Measurements from ENCODE around the gene DEDD2. TPM values are rescaled to one million over a fixed set of nuclear protein-coding genes. Genes with fewer than 3 reads are reported as not detected.

DEDD2 gene
- total and polyA plus RNA-seq, 10 of the 15 experiments (the other 5 are each of a cell fraction or from before 2014, with no cell fraction given) = 2.5 to 24.7 (median 17.6) TPM

DNA sequence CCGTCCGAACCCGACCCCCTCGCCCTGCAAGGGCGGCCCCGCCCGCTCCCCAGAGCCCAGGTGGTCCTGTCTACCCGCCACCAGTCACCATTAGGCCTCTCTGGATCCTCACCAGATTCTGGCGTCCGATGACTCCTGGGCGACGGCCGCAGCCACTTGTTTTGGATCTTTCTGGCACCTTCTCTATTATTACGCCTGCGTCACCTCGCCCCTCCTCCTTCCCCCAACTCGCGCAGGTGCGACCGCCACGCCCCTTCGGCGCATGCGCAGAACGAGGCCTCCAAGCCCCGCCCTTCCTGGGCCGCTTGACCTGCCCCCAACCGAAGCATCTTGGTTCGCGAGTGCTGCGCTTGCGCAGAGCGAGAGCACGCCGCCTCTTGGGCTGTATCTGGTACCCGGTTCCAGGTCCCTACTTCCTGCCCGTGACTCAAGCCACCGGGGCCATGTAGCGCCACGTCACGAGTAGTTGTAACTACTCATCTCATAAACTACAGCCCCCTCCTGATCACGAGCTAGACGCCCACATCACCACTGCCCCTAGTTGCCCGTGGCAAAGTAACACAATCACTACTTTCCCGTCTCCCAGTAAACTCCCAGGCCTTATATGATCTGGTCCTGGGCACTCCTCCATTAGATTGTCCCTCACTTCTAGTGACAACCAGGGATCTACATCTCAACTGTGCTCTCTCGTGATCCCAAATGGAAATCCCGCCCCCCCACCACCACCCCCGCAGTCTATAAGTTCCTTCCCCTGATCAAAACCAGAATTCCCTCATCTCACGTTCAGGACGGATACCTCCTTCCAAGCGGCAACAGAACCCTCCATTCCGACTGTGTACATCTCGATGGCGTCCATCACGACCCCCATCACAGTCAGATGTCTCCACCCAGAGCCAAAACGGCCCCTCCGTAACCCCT, at the start of gene DEDD2 (continued):
- TF ChIP-seq, protein P1, sequence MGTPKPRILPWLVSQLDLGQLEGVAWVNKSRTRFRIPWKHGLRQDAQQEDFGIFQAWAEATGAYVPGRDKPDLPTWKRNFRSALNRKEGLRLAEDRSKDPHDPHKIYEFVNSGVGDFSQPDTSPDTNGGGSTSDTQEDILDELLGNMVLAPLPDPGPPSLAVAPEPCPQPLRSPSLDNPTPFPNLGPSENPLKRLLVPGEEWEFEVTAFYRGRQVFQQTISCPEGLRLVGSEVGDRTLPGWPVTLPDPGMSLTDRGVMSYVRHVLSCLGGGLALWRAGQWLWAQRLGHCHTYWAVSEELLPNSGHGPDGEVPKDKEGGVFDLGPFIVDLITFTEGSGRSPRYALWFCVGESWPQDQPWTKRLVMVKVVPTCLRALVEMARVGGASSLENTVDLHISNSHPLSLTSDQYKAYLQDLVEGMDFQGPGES (IDR thresholded peaks at IDR 0.05) = no peak
- TF ChIP-seq LARP7 (IDR thresholded peaks at IDR 0.05) (no peak), CHD2 (IDR thresholded peaks at IDR 0.05; ENCODE audit: borderline replicate concordance, low read depth, low read length) (peak; percentile 37; the same call in 1 of the 2 replicates), POLR2A (IDR thresholded peaks at IDR 0.05; ENCODE audit: low read depth, low read length) (peak; percentile 80), ZNF207 (IDR thresholded peaks at IDR 0.05; ENCODE audit: borderline replicate concordance) (no peak), TARDBP (IDR thresholded peaks at IDR 0.05; ENCODE audit: borderline replicate concordance) (no peak), STAT3 (IDR thresholded peaks at IDR 0.05; ENCODE audit: low read depth, low read length) (no peak), RAD51 (IDR thresholded peaks at IDR 0.05) (peak; percentile 32; the same call in 1 of the 2 replicates), SRF (IDR thresholded peaks at IDR 0.05; ENCODE audit: low read depth in 2 of 2, low read length in 2 of 2) (no peak), SREBF2 (IDR thresholded peaks at IDR 0.05; ENCODE audit: low read length) (no peak), REST (IDR thresholded peaks at IDR 0.05; ENCODE audit: low read depth, low read length) (no peak)
- TF ChIP-seq, protein P2, sequence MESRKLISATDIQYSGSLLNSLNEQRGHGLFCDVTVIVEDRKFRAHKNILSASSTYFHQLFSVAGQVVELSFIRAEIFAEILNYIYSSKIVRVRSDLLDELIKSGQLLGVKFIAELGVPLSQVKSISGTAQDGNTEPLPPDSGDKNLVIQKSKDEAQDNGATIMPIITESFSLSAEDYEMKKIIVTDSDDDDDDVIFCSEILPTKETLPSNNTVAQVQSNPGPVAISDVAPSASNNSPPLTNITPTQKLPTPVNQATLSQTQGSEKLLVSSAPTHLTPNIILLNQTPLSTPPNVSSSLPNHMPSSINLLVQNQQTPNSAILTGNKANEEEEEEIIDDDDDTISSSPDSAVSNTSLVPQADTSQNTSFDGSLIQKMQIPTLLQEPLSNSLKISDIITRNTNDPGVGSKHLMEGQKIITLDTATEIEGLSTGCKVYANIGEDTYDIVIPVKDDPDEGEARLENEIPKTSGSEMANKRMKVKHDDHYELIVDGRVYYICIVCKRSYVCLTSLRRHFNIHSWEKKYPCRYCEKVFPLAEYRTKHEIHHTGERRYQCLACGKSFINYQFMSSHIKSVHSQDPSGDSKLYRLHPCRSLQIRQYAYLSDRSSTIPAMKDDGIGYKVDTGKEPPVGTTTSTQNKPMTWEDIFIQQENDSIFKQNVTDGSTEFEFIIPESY (IDR thresholded peaks at IDR 0.05) = no peak
- TF ChIP-seq, protein P3, sequence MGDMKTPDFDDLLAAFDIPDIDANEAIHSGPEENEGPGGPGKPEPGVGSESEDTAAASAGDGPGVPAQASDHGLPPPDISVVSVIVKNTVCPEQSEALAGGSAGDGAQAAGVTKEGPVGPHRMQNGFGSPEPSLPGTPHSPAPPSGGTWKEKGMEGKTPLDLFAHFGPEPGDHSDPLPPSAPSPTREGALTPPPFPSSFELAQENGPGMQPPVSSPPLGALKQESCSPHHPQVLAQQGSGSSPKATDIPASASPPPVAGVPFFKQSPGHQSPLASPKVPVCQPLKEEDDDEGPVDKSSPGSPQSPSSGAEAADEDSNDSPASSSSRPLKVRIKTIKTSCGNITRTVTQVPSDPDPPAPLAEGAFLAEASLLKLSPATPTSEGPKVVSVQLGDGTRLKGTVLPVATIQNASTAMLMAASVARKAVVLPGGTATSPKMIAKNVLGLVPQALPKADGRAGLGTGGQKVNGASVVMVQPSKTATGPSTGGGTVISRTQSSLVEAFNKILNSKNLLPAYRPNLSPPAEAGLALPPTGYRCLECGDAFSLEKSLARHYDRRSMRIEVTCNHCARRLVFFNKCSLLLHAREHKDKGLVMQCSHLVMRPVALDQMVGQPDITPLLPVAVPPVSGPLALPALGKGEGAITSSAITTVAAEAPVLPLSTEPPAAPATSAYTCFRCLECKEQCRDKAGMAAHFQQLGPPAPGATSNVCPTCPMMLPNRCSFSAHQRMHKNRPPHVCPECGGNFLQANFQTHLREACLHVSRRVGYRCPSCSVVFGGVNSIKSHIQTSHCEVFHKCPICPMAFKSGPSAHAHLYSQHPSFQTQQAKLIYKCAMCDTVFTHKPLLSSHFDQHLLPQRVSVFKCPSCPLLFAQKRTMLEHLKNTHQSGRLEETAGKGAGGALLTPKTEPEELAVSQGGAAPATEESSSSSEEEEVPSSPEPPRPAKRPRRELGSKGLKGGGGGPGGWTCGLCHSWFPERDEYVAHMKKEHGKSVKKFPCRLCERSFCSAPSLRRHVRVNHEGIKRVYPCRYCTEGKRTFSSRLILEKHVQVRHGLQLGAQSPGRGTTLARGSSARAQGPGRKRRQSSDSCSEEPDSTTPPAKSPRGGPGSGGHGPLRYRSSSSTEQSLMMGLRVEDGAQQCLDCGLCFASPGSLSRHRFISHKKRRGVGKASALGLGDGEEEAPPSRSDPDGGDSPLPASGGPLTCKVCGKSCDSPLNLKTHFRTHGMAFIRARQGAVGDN (IDR thresholded peaks at IDR 0.05) = no peak
- TF ChIP-seq, protein P4, sequence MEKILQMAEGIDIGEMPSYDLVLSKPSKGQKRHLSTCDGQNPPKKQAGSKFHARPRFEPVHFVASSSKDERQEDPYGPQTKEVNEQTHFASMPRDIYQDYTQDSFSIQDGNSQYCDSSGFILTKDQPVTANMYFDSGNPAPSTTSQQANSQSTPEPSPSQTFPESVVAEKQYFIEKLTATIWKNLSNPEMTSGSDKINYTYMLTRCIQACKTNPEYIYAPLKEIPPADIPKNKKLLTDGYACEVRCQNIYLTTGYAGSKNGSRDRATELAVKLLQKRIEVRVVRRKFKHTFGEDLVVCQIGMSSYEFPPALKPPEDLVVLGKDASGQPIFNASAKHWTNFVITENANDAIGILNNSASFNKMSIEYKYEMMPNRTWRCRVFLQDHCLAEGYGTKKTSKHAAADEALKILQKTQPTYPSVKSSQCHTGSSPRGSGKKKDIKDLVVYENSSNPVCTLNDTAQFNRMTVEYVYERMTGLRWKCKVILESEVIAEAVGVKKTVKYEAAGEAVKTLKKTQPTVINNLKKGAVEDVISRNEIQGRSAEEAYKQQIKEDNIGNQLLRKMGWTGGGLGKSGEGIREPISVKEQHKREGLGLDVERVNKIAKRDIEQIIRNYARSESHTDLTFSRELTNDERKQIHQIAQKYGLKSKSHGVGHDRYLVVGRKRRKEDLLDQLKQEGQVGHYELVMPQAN (conservative IDR thresholded peaks at IDR 0.05) = no peak

Measured in GM12878 (cell line).